A549 (cell line): Measurements from ENCODE around the gene C6. TPM values are rescaled to one million over a fixed set of nuclear protein-coding genes. Genes with fewer than 3 reads are reported as not detected.

ENCODE experiments used
- ATAC-seq, 2 experiments: fragments of 200-7000 bp in 1 of 2; fragments of >200 bp in 1 of 2; cut with Nextera tagmentation in 1 of 2; cut with Tn5 transposase in 1 of 2; 3 replicates each; pipeline versions ENCODE4 v1.8.0 to v1.9.1; 2018 to 2020; ENCODE audit warnings: mild to moderate bottlenecking in 1 of 2, moderate library complexity in 1 of 2
- CTCF ChIA-PET: fragments of 300-600 bp; sonication (Branson Sonifier 250); formaldehyde crosslinking; extraction: SDS; loops from one replicate; lab custom pipeline; 2021; ENCODE audit warnings: antibody characterized with exemption, inconsistent platforms; lab: Yijun Ruan, JAX
- POLR2A ChIA-PET: fragments of 350-600 bp; formaldehyde crosslinking; extraction: SDS; loops from one replicate; lab custom pipeline; 2021; ENCODE audit warnings: antibody characterized with exemption, inconsistent platforms; lab: Yijun Ruan, JAX
- DNase-seq, 2 experiments: peaks; one replicate each; pipeline versions ENCODE4 v3.0.0 to v3.0.0-alpha.2; 2011 to 2016; ENCODE audit warnings: low read depth in 1 of 2, low spot score in 1 of 2
- FAIRE-seq: peaks from 2 replicates; lab custom pipeline; 2011; peaks lifted over from hg19 to GRCh38; lab: Jason Lieb, UNC
- H3K27ac ChIP-seq, 2 experiments: fragments of >200 bp; sonication (Bioruptor Twin); formaldehyde crosslinking; 3 replicates each; pipeline ENCODE4 v1.5.1; 2016 to 2017
- H3K4me1 ChIP-seq: fragments of >200 bp; sonication (Bioruptor Twin); formaldehyde crosslinking; 3 replicates; pipeline ENCODE4 v1.6.1; 2016
- H3K4me2 ChIP-seq: fragments of >200 bp; sonication (Bioruptor Twin); formaldehyde crosslinking; 3 replicates; pipeline ENCODE4 v1.6.1; 2016
- H3K4me3 ChIP-seq: fragments of >200 bp; sonication (Bioruptor Twin); formaldehyde crosslinking; 3 replicates; pipeline ENCODE4 v1.5.1; 2016
- H3K9me3 ChIP-seq: fragments of >200 bp; sonication (Bioruptor Twin); formaldehyde crosslinking; 3 replicates; pipeline ENCODE4 v1.6.1; 2016
- CBX2 ChIP-seq: fragments of 200-600 bp; sonication (generic); IDR thresholded peaks from 2 replicates; pipeline ENCODE4 v1.6.1; 2016; ENCODE audit warnings: low read depth, mild to moderate bottlenecking, borderline replicate concordance
- CEBPB ChIP-seq, 2 experiments: fragments of >200 bp in 1 of 2; sonication (Bioruptor Twin) in 1 of 2; formaldehyde crosslinking in 1 of 2; IDR thresholded peaks; 2 replicates each; pipeline ENCODE4 v1.6.1; 2012 to 2016
- CHD4 ChIP-seq: fragments of 200-600 bp; sonication (generic); IDR thresholded peaks from 2 replicates; pipeline ENCODE4 v1.6.1; 2016; ENCODE audit warnings: antibody characterized with exemption, mild to moderate bottlenecking, borderline replicate concordance
- E2F6 ChIP-seq: IDR thresholded peaks from 2 replicates; pipeline ENCODE4 v1.6.1; 2012; ENCODE audit warnings: low read depth, borderline replicate concordance
- EHF ChIP-seq: fragments of 250-450 bp; sonication (Bioruptor Pico); IDR thresholded peaks from 2 replicates; pipeline ENCODE4 v1.5.0; 2020; ENCODE audit warnings: mild to moderate bottlenecking
- EP300 ChIP-seq, 2 experiments: fragments of >200 bp; sonication (Bioruptor Twin); formaldehyde crosslinking; IDR thresholded peaks; 2 replicates in 1 of 2; 3 replicates in 1 of 2; pipeline ENCODE4 v1.6.1; 2016 to 2017
- ESRRA ChIP-seq: fragments of 150-350 bp; IDR thresholded peaks from 2 replicates; pipeline ENCODE4 v1.6.1; 2014; ENCODE audit warnings: mild to moderate bottlenecking, low read length, borderline replicate concordance
- FOSB ChIP-seq: fragments of 250-450 bp; sonication (Bioruptor Pico); IDR thresholded peaks from 2 replicates; pipeline ENCODE4 v1.5.0; 2020; ENCODE audit warnings: mild to moderate bottlenecking, moderate library complexity
- FOSL2 ChIP-seq, 2 experiments: fragments of 450-650 bp in 1 of 2; fragments of >200 bp in 1 of 2; sonication (Bioruptor Twin) in 1 of 2; formaldehyde crosslinking; IDR thresholded peaks; 2 replicates each; pipeline versions ENCODE4 v1.5.0 to v1.6.1; 2016 to 2020; ENCODE audit warnings: mild to moderate bottlenecking in 1 of 2, moderate library complexity in 1 of 2
- GATA3 ChIP-seq: IDR thresholded peaks from 2 replicates; pipeline ENCODE4 v1.6.1; 2012; ENCODE audit warnings: borderline replicate concordance
- HDAC2 ChIP-seq: fragments of 200-600 bp; sonication (generic); IDR thresholded peaks from 2 replicates; pipeline ENCODE4 v1.6.1; 2016
- HMGXB4 ChIP-seq: fragments of 250-450 bp; sonication (Bioruptor Pico); IDR thresholded peaks from 2 replicates; pipeline ENCODE4 v1.5.0; 2021; ENCODE audit warnings: mild to moderate bottlenecking, moderate library complexity, borderline replicate concordance
- HOXB13 ChIP-seq: fragments of 250-450 bp; sonication (Bioruptor Pico); IDR thresholded peaks from 2 replicates; pipeline ENCODE4 v1.5.0; 2020; ENCODE audit warnings: low read depth, mild to moderate bottlenecking, moderate library complexity
- JUN ChIP-seq, 2 experiments: fragments of >200 bp; sonication (Bioruptor Twin); formaldehyde crosslinking; IDR thresholded peaks; 2 replicates in 1 of 2; 3 replicates in 1 of 2; pipeline ENCODE4 v1.6.1; 2016 to 2017
- MAFK ChIP-seq: fragments of 450-650 bp; IDR thresholded peaks from 2 replicates; pipeline ENCODE4 v1.6.1; 2014; ENCODE audit not compliant: partially characterized antibody
- MAX ChIP-seq: IDR thresholded peaks from 2 replicates; pipeline ENCODE4 v1.6.1; 2012
- MAZ ChIP-seq: fragments of 150-350 bp; IDR thresholded peaks from 2 replicates; pipeline ENCODE4 v1.6.1; 2014; ENCODE audit warnings: antibody characterized with exemption, low read depth, low read length, borderline replicate concordance
- MYC ChIP-seq: IDR thresholded peaks from 2 replicates; pipeline ENCODE4 v1.6.1; 2012; ENCODE audit warnings: mild to moderate bottlenecking, inconsistent platforms, low read length, improper control_type of control experiment, borderline replicate concordance
- NPAS2 ChIP-seq: fragments of 250-450 bp; sonication (Bioruptor Pico); IDR thresholded peaks from 2 replicates; pipeline ENCODE4 v1.8.0; 2022; ENCODE audit warnings: mild to moderate bottlenecking, moderate library complexity, borderline replicate concordance
- PHF8 ChIP-seq: fragments of 200-600 bp; sonication (generic); IDR thresholded peaks from 2 replicates; pipeline ENCODE4 v1.6.1; 2016; ENCODE audit warnings: low read depth, mild to moderate bottlenecking, antibody characterized with exemption, moderate library complexity, borderline replicate concordance
- POLR2A ChIP-seq: IDR thresholded peaks from 2 replicates; pipeline ENCODE4 v1.6.1; 2012; ENCODE audit warnings: mild to moderate bottlenecking, low read length
- POLR2AphosphoS2 ChIP-seq: conservative IDR thresholded peaks from 2 replicates; pipeline ENCODE4 v1.6.1; 2012; ENCODE audit warnings: low read length, improper control_type of control experiment, inconsistent platforms
- RARB ChIP-seq: fragments of 250-450 bp; sonication (Bioruptor Pico); IDR thresholded peaks from 2 replicates; pipeline ENCODE4 v1.8.0; 2021; ENCODE audit warnings: mild to moderate bottlenecking, moderate library complexity
- SMC3 ChIP-seq: fragments of >200 bp; sonication (Bioruptor Twin); formaldehyde crosslinking; IDR thresholded peaks from 3 replicates; pipeline ENCODE4 v1.6.1; 2018; ENCODE audit warnings: inconsistent platforms
- TFCP2L1 ChIP-seq: fragments of 250-450 bp; sonication (Bioruptor Pico); IDR thresholded peaks from 2 replicates; pipeline ENCODE4 v1.5.0; 2021; ENCODE audit warnings: mild to moderate bottlenecking
- TP53 ChIP-seq: fragments of 250-450 bp; sonication (Bioruptor Pico); IDR thresholded peaks from 2 replicates; pipeline ENCODE4 v1.5.0; 2021; ENCODE audit warnings: mild to moderate bottlenecking, moderate library complexity
- ZC3H11A ChIP-seq: fragments of 450-650 bp; IDR thresholded peaks from 2 replicates; pipeline ENCODE4 v1.6.1; 2014; ENCODE audit warnings: antibody characterized with exemption, mild to moderate bottlenecking
- ZNF302 ChIP-seq: fragments of 250-450 bp; sonication (Bioruptor Pico); IDR thresholded peaks from 2 replicates; pipeline ENCODE4 v1.9.0; 2021; ENCODE audit warnings: inconsistent platforms, mild to moderate bottlenecking, moderate library complexity
- ZSCAN20 ChIP-seq: fragments of 250-450 bp; sonication (Bioruptor Pico); IDR thresholded peaks from 2 replicates; pipeline ENCODE4 v1.8.0; 2022; ENCODE audit warnings: mild to moderate bottlenecking, moderate library complexity
- WGBS: methylation state at CpG from one replicate; pipeline ENCODE4 v1.1.6; 2017; ENCODE audit errors: missing lambda C conversion rate; 5-methylcytosine and 5-hydroxymethylcytosine counted together
- polyA plus RNA-seq, 4 experiments: library from polyadenylated mRNA; depleted of rRNA in 3 of 4; stranded (reverse); fragments of >200 nt; fragmentation: RNase III in 1 of 4; extraction: RNeasy Plus Mini Kit Qiagen cat#74134 plus additional on column Dnase treatment in 1 of 4; gene quantifications; 2 replicates in 3 of 4; 3 replicates in 1 of 4; pipeline ENCODE4 v1.2.3, GENCODE V29; 2011 to 2017
- TF ChIP-seq, protein P1 (sequence below): IDR thresholded peaks from 2 replicates; pipeline ENCODE4 v1.6.1; 2012

C6 gene
- polyA plus RNA-seq, 2 of the 4 experiments (the other 2 are of a cell fraction): not detected

- TF ChIP-seq TP53 (no peak), MYC (no peak), ESRRA (no peak), PHF8 (no peak), ZSCAN20 (CRISPR knock-in tag) (no peak), POLR2AphosphoS2 (no peak), ZC3H11A (no peak), E2F6 (no peak), HMGXB4 (CRISPR knock-in tag) (no peak), POLR2A (no peak), MAFK (no peak)
- ATAC-seq (no peak), FAIRE-seq (no peak), DNase-seq (no peak)
- WGBS: 23% methylated on average over 1 of the region's 1 CpG
- Histone ChIP-seq H3K9me3 (no peaks in the 10 kb centered on the region), H3K4me3 (no peak overlapping the region), H3K4me2 (no peak overlapping the region), H3K27ac (no peak overlapping the region), H3K4me1 (no peaks in the 10 kb centered on the region)
- ChIA-PET CTCF (interaction anchor here (0.6 kb wide), 1 partner anchor 161 kb away, joined by 3 read pairs; no protein-coding TSS in a partner anchor), POLR2A (no interaction called here)
Observed at GRCh38 chr5:41218929-41219657, 5.8 kb upstream of the C6 start.

GRCh38 chr5:41214182-41214581 lies 850 bp upstream of the C6 start:
- ATAC-seq (no peak), FAIRE-seq (no peak), DNase-seq (no peak)
- TF ChIP-seq FOSL2 (IDR thresholded peaks at IDR 0.05): no peak
- TF ChIP-seq FOSL2 (CRISPR knock-in tag; IDR thresholded peaks at IDR 0.05): no peak
- no peak for TF ChIP-seq CHD4
- peak; percentile 25 for TF ChIP-seq MAFK
- TF ChIP-seq EP300 (IDR thresholded peaks at IDR 0.05): no peak
- TF ChIP-seq NPAS2 (CRISPR knock-in tag): no peak
- TF ChIP-seq MAX: no peak
- no peak for TF ChIP-seq HOXB13 (CRISPR knock-in tag)
- TF ChIP-seq ZNF302 (CRISPR knock-in tag): no peak
- no peak overlapping the region for H3K4me2 ChIP-seq
- H3K4me1 ChIP-seq: no peaks in the 10 kb centered on the region
- no peak overlapping the region for H3K4me3 ChIP-seq
- no peaks in the 10 kb centered on the region for H3K9me3 ChIP-seq
- no peak overlapping the region for H3K27ac ChIP-seq
- CTCF ChIA-PET: no interaction called here
- POLR2A ChIA-PET: no interaction called here

GRCh38 chr5:41212935-41213334 lies 397 bp downstream of the C6 start:
- Histone ChIP-seq H3K27ac (no peak overlapping the region), H3K9me3 (no peaks in the 10 kb centered on the region), H3K4me2 (no peak overlapping the region), H3K4me1 (no peaks in the 10 kb centered on the region), H3K4me3 (no peak overlapping the region)
- no peak for DNase-seq
- ChIA-PET POLR2A (no interaction called here), CTCF (no interaction called here)
- TF ChIP-seq GATA3 (no peak), MYC (no peak), HDAC2 (no peak), JUN (IDR thresholded peaks at IDR 0.05) (no peak), EHF (CRISPR knock-in tag) (no peak), CEBPB (IDR thresholded peaks at IDR 0.05) (no peak), MAZ (no peak), CBX2 (no peak), MAFK (no peak), RARB (CRISPR knock-in tag) (no peak), FOSB (CRISPR knock-in tag) (no peak), HMGXB4 (CRISPR knock-in tag) (no peak), SMC3 (no peak), TFCP2L1 (no peak)
- TF ChIP-seq, protein P1, sequence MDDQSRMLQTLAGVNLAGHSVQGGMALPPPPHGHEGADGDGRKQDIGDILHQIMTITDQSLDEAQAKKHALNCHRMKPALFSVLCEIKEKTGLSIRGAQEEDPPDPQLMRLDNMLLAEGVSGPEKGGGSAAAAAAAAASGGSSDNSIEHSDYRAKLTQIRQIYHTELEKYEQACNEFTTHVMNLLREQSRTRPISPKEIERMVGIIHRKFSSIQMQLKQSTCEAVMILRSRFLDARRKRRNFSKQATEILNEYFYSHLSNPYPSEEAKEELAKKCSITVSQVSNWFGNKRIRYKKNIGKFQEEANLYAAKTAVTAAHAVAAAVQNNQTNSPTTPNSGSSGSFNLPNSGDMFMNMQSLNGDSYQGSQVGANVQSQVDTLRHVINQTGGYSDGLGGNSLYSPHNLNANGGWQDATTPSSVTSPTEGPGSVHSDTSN: no peak
- ATAC-seq: no peak
- no peak for FAIRE-seq
- WGBS: 44% methylated on average over 1 of the region's 1 CpG
